ENCODE results near the gene LIMS2.

The LIMS2 gene

DNA sequence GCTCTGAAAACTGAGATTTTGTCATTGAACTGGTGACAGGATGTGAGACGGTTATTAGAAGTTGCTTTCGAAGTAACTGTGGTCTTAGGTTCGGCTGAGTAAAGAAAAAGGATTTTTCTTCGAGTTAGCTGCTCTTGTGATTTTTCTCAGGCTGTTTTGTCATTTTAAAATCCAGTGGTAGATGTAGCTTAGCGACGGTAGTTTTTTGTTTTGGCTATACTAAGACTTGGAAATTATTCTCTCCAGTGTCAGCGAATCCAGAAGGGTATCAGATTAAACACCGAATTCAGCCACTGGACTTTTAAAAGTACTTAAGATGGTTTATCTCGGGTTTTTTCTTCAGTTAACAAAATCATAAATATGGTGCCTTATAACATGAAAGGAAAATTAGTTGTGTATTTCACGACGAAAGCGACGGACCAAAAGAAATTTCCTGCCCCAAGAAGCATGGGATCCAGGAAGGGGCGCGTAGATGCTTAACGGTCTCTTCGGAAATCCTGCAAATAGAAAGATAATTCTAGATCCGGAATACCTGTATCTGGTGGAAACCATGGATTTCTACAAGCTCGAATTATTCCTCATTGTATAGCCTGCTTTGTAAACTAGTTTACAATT is 27.2 kb upstream of the LIMS2 start:
- no peak for DNase-seq
- in situ Hi-C loops (cut with MboI; ENCODE audit: low pct_unique_long_range_greater_than_20kb, low sequenced_read_pairs), result no loop called here

DNA sequence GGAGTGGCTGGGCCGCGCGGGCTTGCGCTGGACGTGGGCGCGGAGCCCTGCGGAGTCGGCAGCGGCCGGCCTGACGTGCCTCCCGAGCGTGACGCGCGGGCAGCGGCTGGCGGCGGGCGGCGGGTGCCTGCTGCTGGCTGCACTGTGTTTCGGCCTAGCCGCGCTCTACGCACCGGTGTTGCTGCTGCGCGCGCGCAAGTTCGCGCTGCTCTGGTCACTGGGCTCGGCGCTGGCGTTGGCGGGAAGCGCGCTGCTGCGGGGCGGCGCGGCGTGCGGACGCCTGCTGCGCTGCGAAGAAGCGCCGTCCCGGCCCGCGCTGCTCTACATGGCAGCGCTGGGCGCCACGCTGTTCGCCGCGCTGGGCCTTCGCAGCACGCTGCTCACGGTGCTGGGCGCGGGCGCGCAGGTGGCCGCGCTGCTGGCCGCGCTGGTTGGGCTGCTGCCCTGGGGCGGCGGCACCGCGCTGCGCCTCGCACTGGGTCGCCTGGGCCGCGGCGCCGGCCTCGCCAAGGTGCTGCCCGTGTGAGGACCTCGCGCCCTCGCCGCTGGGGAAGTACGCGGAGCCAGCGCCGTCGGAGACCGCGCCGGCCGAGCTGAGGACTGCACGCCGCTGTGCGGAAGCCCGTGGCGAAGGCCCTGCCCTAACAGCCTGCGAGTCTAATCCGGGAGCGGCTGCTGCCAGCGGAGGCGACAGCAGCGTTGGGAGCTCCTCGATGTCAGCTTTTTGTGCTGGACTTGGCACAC is 26.5 kb upstream of the LIMS2 start:
- DNase-seq, result peak; percentile 83
- in situ Hi-C loops (cut with MboI; ENCODE audit: low pct_unique_long_range_greater_than_20kb, low sequenced_read_pairs), result no loop called here

- DNase-seq, result peak; percentile 95
- in situ Hi-C loops (cut with MboI; ENCODE audit: low pct_unique_long_range_greater_than_20kb, low sequenced_read_pairs), result no loop called here
These were observed 25.9 kb upstream of the LIMS2 start, which contains the start of gene SFT2D3 for GRCh38 chr2:127701193-127701650. TSS of gene SFT2D3 (plus strand) at chr2:127701497. CDS start at chr2:127701529, 32 bp downstream.

GRCh38 chr2:127700527-127701192 is 25.3 kb upstream of the LIMS2 start:
- in situ Hi-C loops (cut with MboI; ENCODE audit: low pct_unique_long_range_greater_than_20kb, low sequenced_read_pairs), result no loop called here
- peak; percentile 17 for DNase-seq

DNA sequence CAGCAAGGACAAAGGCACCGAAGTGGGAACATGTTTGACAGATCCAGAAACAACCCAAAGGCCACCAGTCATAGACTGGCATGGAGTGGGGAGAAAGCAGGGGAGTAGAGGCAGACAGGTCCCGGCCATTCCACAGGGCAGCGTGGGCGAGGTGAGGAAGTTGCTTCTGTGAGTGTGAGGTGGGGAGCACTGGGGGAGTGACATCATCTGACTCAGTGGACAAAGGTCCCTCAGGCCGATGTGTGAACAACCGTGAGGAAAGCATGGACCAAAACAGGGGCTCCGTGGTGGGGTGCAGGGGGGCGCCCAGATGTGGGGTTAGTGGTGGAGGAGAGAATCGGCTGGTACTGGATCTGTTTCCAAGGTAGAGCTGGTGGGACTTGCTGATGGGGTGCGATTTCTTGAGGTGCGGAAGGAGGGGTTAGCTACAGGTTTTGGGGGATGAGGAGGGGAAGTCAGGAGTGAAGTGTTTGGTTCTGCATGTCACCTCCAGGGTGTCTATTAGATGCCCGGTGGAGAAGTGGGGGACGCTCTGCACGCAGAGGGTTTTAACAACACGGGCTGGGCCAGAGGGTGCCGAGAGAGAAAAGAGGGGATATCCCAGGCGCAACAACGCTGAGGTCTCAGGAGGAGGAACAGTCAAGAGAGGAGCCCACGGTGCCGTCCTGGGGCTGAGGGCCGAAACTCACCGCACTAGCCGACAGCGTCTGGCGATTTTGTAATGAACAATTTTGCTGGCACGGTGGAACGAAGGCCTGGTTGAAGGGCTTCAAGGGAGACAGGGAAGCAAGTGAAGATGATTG is 23.4 kb upstream of the LIMS2 start:
- in situ Hi-C loops (cut with MboI; ENCODE audit: low pct_unique_long_range_greater_than_20kb, low sequenced_read_pairs), result no loop called here
- DNase-seq, result no peak

DNA sequence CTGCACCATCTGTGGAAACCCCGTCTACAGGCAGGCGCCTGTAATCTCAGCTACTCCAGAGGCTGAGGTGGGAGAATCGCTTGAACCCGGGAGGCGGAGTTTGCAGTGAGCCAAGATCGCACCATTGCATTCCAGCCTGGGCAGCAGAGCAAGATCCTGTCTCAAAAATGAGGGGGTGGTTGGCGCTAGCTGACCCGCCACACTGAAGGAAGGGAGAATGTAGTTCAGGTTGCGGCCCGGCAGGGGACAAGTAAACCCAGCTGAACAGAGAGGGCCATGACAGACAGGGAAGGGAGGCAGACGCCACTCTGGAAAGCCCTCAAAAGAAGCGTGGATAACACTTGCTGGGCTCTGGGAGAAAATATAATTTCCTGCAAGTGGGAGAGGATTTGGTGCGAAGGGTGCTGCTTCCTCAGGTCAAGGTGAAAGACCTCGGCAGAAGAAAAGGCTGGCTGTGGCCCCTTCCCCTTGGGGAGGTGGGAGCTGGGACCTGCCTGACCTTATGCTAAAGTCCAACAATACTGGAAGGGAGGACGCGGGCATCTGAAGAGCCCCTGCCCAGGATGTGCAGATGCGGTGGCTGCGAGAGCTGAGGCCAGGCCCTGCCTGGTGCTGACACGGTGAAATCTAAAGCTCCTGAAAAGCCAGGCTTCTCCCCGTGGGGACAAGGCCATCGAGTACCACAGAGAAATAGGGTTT is 22.3 kb upstream of the LIMS2 start:
- no peak for DNase-seq
- in situ Hi-C loops (cut with MboI; ENCODE audit: low pct_unique_long_range_greater_than_20kb, low sequenced_read_pairs), result no loop called here

DNA sequence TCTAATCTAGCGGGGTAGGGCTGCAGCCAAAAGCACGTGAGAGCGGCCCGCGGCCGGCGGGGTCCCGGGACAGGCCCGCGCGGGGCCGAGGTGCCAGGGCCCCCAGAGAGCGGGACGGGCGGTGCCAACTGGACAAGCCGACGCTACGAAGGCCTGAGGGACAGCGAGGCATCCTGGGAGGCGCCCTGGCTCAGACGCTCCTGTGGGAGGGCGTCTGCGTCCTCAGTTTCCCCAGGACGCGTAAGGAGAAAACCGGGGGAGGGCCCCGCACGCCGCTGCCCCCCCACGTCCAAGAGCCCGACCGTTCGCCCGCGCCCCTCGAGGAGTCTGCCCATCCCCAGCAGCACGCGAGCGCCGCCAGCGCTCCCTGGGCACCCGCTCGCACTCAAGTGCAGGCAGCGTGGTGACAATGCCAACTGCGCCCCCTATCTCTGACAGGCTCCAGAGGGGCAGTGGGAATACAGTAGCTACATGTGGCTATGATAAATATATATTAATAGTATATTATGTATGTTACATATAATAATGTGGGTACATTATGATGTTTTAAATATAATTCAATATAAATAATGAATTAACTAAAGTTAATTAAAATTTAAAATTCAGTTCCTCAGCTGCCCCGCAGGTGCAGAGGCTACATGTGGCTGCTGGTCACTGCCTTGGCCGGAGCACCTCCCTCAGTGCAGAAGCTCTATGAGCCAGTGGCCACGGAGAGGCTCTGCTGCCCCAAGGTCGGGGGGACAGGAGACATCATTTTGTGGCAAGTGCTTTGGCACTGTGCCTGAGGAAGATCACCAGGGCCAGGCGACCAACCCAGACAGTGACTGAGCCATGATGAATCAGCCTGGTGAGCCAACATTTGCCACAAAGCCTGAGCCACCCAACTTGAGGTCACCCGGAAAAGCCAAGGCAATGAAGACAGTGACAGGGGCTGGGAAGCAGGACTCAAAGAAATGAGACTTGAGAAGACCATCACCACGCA is 20.5 kb upstream of the LIMS2 start:
- DNase-seq, result no peak
- in situ Hi-C loops (cut with MboI; ENCODE audit: low pct_unique_long_range_greater_than_20kb, low sequenced_read_pairs), result no loop called here

DNA sequence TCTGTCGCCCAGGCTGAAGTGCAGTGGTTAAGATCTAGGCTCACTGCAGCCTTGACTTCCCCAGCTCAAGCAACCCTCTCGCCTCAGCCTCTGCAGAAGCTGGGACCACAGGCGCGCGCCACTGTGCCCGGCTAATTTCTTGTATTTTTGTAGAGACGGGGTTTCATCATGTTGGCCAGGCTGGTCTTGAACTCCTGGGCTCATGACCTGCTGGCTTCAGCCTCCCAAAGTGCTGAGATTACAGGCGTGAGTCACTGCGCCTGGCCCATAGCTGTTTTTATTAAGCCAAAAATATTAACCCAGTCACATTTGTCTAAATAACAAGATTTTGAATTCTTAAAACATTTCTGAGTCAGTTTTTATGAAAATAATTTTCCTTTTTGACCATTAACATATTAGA is 19.7 kb upstream of the LIMS2 start:
- no peak for DNase-seq
- in situ Hi-C loops (cut with MboI; ENCODE audit: low pct_unique_long_range_greater_than_20kb, low sequenced_read_pairs), result no loop called here

DNA sequence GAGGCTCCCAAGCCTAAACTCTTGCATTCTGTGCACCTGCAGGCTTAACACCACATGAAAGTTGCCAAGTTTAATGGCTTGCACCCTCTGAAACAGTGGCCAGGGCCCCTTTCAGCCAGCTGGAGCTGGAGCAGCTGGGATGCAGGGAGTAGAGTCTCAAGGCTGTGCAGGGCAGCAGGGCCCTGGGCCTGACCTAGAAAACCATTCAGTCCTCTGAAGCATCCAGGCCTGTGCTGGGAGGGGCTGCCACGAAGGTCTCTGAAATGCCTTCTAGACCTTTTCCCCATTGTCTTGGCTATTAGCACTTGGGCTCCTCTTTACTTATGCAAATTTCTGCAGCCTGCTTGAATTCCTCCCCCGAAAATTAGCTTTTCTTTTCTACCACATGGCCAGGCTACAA is 15.4 kb upstream of the LIMS2 start:
- no peak for DNase-seq
- in situ Hi-C loops (cut with MboI; ENCODE audit: low pct_unique_long_range_greater_than_20kb, low sequenced_read_pairs), result no loop called here

DNA sequence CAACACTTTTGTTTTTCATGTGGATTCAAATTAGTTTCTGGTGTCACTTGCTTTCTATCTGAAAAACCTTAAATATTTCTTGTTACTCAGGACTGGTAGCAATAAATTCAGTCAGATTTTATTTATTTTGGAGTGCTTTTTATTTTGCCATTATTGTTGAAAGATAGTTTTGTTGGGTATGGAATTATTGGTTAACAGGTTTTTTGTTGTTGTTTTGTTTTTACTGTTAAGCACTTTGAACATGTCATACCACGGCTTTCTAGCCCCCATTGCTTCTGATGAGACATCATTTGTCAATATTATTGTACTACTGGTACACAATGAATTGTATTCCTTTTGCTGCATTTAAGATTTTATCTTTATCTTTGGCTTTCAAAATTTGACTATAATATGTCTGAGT is 13.1 kb upstream of the LIMS2 start:
- in situ Hi-C loops (cut with MboI; ENCODE audit: low pct_unique_long_range_greater_than_20kb, low sequenced_read_pairs), result no loop called here
- DNase-seq, result no peak

DNA sequence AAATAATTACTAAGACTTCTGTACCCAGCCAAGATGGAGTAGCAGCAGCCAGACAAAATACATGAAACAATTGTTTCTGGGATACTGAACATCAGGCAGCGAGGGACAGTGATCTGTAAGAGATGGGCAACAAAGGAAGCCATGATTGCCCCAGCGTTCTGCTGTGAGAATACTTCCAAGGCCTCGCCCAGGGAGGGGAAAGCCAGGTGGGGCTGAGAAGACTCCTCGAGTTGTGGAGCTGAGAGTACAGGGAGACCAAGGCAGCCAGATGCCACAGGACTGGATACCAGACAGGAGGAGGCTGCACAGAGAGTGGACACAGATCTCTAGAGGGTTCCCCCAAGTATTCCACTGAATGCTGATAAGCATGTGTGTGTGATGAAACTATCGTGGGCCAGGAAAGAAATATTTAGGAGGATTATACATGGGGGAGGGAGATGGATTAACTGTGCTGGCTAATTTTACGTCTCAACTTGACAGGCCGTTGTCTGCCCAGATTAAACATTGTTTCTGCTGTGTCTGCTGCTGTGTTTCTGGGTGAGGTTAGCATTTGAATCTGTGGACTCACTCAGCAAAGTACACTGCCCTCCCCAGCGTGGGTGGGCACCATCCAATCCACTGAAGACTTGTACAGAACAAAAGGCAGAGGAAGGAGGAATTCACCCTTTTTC is 10.2 kb upstream of the LIMS2 start:
- in situ Hi-C loops (cut with MboI; ENCODE audit: low pct_unique_long_range_greater_than_20kb, low sequenced_read_pairs), result no loop called here
- no peak for DNase-seq

- DNase-seq, result no peak
- in situ Hi-C loops (cut with MboI; ENCODE audit: low pct_unique_long_range_greater_than_20kb, low sequenced_read_pairs), result no loop called here
These were observed 8.4 kb upstream of the LIMS2 start for GRCh38 chr2:127683757-127684156.

- DNase-seq, result no peak
- in situ Hi-C loops (cut with MboI; ENCODE audit: low pct_unique_long_range_greater_than_20kb, low sequenced_read_pairs), result no loop called here
These were observed 7.7 kb upstream of the LIMS2 start for GRCh38 chr2:127683056-127683455.

GRCh38 chr2:127681976-127682857 is 6.9 kb upstream of the LIMS2 start:
- in situ Hi-C loops (cut with MboI; ENCODE audit: low pct_unique_long_range_greater_than_20kb, low sequenced_read_pairs), result no loop called here
- DNase-seq, result no peak

DNA sequence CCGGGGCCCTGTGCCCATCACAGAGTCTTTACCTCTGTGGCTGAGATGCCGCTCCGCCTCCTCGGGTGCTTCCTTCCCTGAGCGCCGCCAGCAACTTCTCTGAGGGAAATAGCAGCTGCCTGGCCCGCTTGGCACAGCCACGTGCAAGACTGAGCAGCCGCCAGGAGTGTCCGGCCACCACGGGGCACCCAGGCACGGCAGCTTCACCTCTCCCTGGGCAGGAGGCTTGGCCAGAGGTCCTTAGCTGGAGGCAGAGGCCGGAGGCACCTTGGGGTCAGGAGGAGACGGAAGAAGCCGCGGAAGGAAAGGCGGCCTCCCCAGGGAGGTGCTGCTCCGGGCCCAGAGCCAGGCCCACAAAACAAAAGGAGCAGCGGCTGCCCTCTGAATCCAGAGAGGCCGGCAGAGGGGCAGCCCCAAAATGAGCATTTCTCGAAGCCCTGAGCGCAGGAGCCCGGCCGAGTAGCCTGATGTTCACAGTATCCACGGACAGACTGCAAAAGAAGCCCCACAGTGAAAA is 6.0 kb upstream of the LIMS2 start:
- DNase-seq, result no peak
- in situ Hi-C loops (cut with MboI; ENCODE audit: low pct_unique_long_range_greater_than_20kb, low sequenced_read_pairs), result no loop called here

DNA sequence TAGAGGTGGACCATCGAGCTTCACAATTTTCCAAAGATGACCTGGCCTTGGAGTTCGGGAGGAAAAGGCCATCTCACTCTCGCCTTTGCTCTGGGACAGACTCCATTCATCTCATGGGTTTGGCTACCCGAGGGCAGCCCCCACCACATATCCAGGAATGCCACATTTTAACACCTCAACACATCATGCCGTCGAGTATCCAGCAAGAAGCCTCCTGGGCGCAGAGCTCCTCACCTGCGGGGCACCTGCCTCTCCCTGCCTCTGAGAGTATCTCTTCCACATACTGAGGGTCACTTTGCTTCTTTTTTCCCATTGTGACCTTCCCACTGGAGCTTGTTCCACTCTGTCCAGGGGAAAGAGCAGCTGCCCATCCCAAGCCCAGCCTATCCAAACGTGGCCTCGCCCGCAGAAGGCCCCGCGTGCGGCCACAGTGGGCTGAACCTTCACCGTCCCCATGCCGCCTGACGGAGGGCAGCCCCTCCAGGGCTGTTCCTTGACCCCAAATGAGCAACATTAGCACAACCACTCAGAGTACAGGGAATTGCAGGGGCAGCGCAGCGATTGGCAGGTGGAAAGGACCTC is 5.5 kb upstream of the LIMS2 start:
- DNase-seq, result no peak
- in situ Hi-C loops (cut with MboI; ENCODE audit: low pct_unique_long_range_greater_than_20kb, low sequenced_read_pairs), result no loop called here

Data from KBM-7 (cell line).